ENCODE measurements around the gene PRPS1. TPM values are rescaled to one million over a fixed set of nuclear protein-coding genes. Genes with fewer than 3 reads are reported as not detected.

The PRPS1 gene
- total RNA-seq, 2 experiments from 2014 or later, result 66.5 to 70.4 TPM

DNA sequence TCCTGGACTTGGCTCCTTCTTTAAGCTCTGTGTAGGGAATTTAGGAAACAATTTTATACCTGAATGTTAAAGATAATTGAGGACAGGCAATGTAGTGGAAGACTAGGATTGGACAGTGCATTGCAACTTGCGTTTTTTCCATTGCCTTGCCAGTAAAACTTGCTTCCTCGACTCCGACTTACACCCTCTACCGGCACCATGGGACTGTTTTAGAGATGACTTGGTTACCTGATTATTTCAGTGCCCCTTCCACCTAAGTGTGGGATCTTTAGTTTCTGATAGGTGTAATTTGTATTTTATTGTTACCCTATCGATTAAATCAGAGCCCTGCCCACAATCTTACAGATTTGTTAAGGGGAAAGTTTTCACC is 1.2 kb downstream of the PRPS1 start:
- ChIA-PET CTCF (no interaction called here), POLR2A (interaction anchor here (1.4 to 2.5 kb wide), 8 partner anchors 12 to 462 kb away, joined by 3 to 33 read pairs (median 20); partner anchors contain the start of genes ATG4A and PSMD10)
- H3K27me3 Mint-ChIP-seq, result no peaks in the 10 kb centered on the region
- H3K9me3 ChIP-seq (ENCODE audit: control insufficient read depth in 1 of 2, insufficient read depth in 1 of 2, low read length in 2 of 2), result no peaks in the 10 kb centered on the region
- no peak overlapping the region for H3K27ac ChIP-seq (ENCODE audit: low read depth in 1 of 2, low read length in 2 of 2)
- H3K4me3 ChIP-seq (ENCODE audit: low read length), result peak overlapping the region; percentile 85
- no peaks in the 10 kb centered on the region for H3K27me3 ChIP-seq (ENCODE audit: control insufficient read depth in 1 of 2, insufficient read depth in 2 of 2, low read length in 2 of 2)
- no peaks in the 10 kb centered on the region for H3K36me3 ChIP-seq (ENCODE audit: insufficient read depth, low read length)
- ATAC-seq (ENCODE audit: poor library complexity) (no peak), DNase-seq (peak in 4 of 14 experiments; percentile 5 to 34 (median 30))
- peaks cover 46% of the 10 kb centered on the region for H3K4me1 Mint-ChIP-seq (ENCODE audit: low read depth)
- H3K9me3 Mint-ChIP-seq, result no peaks in the 10 kb centered on the region
- peaks cover 8% of the 10 kb centered on the region for H3K4me1 ChIP-seq (ENCODE audit: insufficient read depth, low read length)
- TF ChIP-seq, protein P1, sequence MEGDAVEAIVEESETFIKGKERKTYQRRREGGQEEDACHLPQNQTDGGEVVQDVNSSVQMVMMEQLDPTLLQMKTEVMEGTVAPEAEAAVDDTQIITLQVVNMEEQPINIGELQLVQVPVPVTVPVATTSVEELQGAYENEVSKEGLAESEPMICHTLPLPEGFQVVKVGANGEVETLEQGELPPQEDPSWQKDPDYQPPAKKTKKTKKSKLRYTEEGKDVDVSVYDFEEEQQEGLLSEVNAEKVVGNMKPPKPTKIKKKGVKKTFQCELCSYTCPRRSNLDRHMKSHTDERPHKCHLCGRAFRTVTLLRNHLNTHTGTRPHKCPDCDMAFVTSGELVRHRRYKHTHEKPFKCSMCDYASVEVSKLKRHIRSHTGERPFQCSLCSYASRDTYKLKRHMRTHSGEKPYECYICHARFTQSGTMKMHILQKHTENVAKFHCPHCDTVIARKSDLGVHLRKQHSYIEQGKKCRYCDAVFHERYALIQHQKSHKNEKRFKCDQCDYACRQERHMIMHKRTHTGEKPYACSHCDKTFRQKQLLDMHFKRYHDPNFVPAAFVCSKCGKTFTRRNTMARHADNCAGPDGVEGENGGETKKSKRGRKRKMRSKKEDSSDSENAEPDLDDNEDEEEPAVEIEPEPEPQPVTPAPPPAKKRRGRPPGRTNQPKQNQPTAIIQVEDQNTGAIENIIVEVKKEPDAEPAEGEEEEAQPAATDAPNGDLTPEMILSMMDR (IDR thresholded peaks at IDR 0.05), result no peak
- peaks cover 11% of the 10 kb centered on the region for H3K36me3 Mint-ChIP-seq (ENCODE audit: low read depth)
- H3K27ac Mint-ChIP-seq, result peak overlapping the region; percentile 89
- intact Hi-C loops (cut with DNase I, micrococcal nuclease), result loop anchor here in 1 of 2 experiments (5.0 to 10.0 kb wide), 2 partner anchors 505 to 632 kb away; no protein-coding TSS in a partner anchor
- peak overlapping the region; percentile 97 for H3K4me3 Mint-ChIP-seq

GRCh38 chrX:107630031-107630689 is 1.9 kb downstream of the PRPS1 start:
- Histone ChIP-seq H3K4me3 (ENCODE audit: low read length) (peak overlapping the region; percentile 85), H3K9me3 (ENCODE audit: control insufficient read depth in 1 of 2, insufficient read depth in 1 of 2, low read length in 2 of 2) (no peaks in the 10 kb centered on the region), H3K27me3 (ENCODE audit: control insufficient read depth in 1 of 2, insufficient read depth in 2 of 2, low read length in 2 of 2) (no peaks in the 10 kb centered on the region), H3K36me3 (ENCODE audit: insufficient read depth, low read length) (no peaks in the 10 kb centered on the region), H3K4me1 (ENCODE audit: insufficient read depth, low read length) (peaks cover 8% of the 10 kb centered on the region), H3K27ac (ENCODE audit: low read depth in 1 of 2, low read length in 2 of 2) (no peak overlapping the region)
- ChIA-PET CTCF (no interaction called here), POLR2A (interaction anchor here (1.4 to 2.5 kb wide), 3 partner anchors 20 to 112 kb away, joined by 5 to 25 read pairs (median 11); no protein-coding TSS in a partner anchor)
- peak overlapping the region; percentile 97 for H3K4me3 Mint-ChIP-seq
- no peaks in the 10 kb centered on the region for H3K9me3 Mint-ChIP-seq
- intact Hi-C loops (cut with DNase I, micrococcal nuclease), result loop anchor here in 1 of 2 experiments (5.0 kb wide), 1 partner anchor 462 kb away; the partner anchor contains the start of genes ATG4A and PSMD10
- no peak overlapping the region for H3K27ac Mint-ChIP-seq
- peaks cover 11% of the 10 kb centered on the region for H3K36me3 Mint-ChIP-seq (ENCODE audit: low read depth)
- TF ChIP-seq, protein P1 (IDR thresholded peaks at IDR 0.05), result no peak
- H3K27me3 Mint-ChIP-seq, result no peaks in the 10 kb centered on the region
- peaks cover 48% of the 10 kb centered on the region for H3K4me1 Mint-ChIP-seq (ENCODE audit: low read depth)
- no peak for DNase-seq
- no peak for ATAC-seq (ENCODE audit: poor library complexity)

- H3K27me3 Mint-ChIP-seq, result no peaks in the 10 kb centered on the region
- H3K36me3 Mint-ChIP-seq (ENCODE audit: low read depth), result peaks cover 11% of the 10 kb centered on the region
- Histone ChIP-seq H3K4me3 (ENCODE audit: low read length) (no peak overlapping the region), H3K9me3 (ENCODE audit: control insufficient read depth in 1 of 2, insufficient read depth in 1 of 2, low read length in 2 of 2) (no peaks in the 10 kb centered on the region), H3K27ac (ENCODE audit: low read depth in 1 of 2, low read length in 2 of 2) (no peak overlapping the region), H3K4me1 (ENCODE audit: insufficient read depth, low read length) (peaks cover 12% of the 10 kb centered on the region), H3K27me3 (ENCODE audit: control insufficient read depth in 1 of 2, insufficient read depth in 2 of 2, low read length in 2 of 2) (no peaks in the 10 kb centered on the region), H3K36me3 (ENCODE audit: insufficient read depth, low read length) (no peaks in the 10 kb centered on the region)
- TF ChIP-seq, protein P1 (IDR thresholded peaks at IDR 0.05), result no peak
- ATAC-seq (ENCODE audit: poor library complexity), result no peak
- no peaks in the 10 kb centered on the region for H3K9me3 Mint-ChIP-seq
- no peak for DNase-seq
- CTCF ChIA-PET, result interaction anchor here (1.2 kb wide), 1 partner anchor 40 kb away, joined by 4 read pairs; no protein-coding TSS in a partner anchor
- peak overlapping the region; percentile 4 for H3K4me3 Mint-ChIP-seq
- intact Hi-C loops (cut with DNase I, micrococcal nuclease), result loop anchor here in 1 of 2 experiments (5.0 kb wide), 1 partner anchor 460 kb away; the partner anchor contains the start of genes ATG4A and PSMD10
- POLR2A ChIA-PET, result no interaction called here
- H3K4me1 Mint-ChIP-seq (ENCODE audit: low read depth), result peaks cover 58% of the 10 kb centered on the region
- H3K27ac Mint-ChIP-seq, result no peak overlapping the region
Observed at GRCh38 chrX:107632346-107632745, 4.0 kb downstream of the PRPS1 start.
